Activated CD8-positive, alpha-beta memory T cell treated with anti-CD3 and anti-CD28 coated beads, Interleukin-2, amount 50 U/mL, for 4 hours (primary cell): ENCODE measurements around the gene TNFSF13B.

Experiments
- DNase-seq: peaks from one replicate; pipeline ENCODE4 v3.0.0-alpha.2; 2020

TNFSF13B gene

DNA sequence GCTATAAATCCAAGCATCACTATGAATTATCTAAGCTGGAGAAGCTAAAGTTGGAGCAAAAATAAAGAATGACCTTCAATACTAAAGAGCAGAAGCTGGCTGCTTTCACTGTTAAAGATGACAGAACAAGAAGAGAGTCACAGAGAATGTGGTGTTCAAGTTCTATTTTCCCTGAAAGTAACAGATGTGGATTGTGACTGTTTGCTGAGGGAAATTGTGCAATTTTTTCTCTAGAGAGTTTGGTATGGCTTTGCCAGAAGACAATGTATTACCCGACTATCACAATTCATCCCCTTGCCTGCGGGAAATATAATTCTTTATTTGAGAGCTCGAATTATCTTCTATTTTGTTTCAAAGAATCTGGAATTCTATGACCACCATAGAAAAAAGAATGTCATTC is 83.1 kb downstream of the TNFSF13B start:
- DNase-seq, result no peak

GRCh38 chr13:108357228-108357627 is 87.7 kb downstream of the TNFSF13B start:
- no peak for DNase-seq
